ENCODE measurements around the gene CLSTN2. TPM values are rescaled to one million over a fixed set of nuclear protein-coding genes. Genes with fewer than 3 reads are reported as not detected.

The CLSTN2 gene
- polyA plus RNA-seq, 4 donors = under 0.01 to 1.2 (median 0.84) TPM; not detected in 1

GRCh38 chr3:140499114-140499757 is 564.3 kb downstream of the CLSTN2 start:
- no peak for FAIRE-seq
- Histone ChIP-seq H3K27ac (ENCODE audit: low read depth in 1 of 3, low read length in 2 of 3) (no peak overlapping the region), H3K4me3 (ENCODE audit: low read depth in 1 of 3, low read length in 3 of 3) (no peak overlapping the region), H3K9me3 (ENCODE audit: control insufficient read depth in 2 of 2, insufficient read depth in 1 of 2, low read depth in 1 of 2, low read length in 1 of 2) (no peaks in the 10 kb centered on the region), H3K36me3 (ENCODE audit: control insufficient read depth in 3 of 3, insufficient read depth in 2 of 3, low read depth in 1 of 3, low read length in 3 of 3) (no peaks in the 10 kb centered on the region), H3K27me3 (ENCODE audit: control insufficient read depth in 3 of 3, insufficient read depth in 3 of 3, low read length in 3 of 3) (no peaks in the 10 kb centered on the region), H3K4me1 (ENCODE audit: control insufficient read depth in 3 of 3, insufficient read depth in 2 of 3, low read depth in 1 of 3, low read length in 2 of 3) (no peaks in the 10 kb centered on the region)
- no peak for DNase-seq
- 12 to 30% (median 28%) methylated on average over 1 of the region's 1 CpG for WGBS, 3 donors

GRCh38 chr3:140500473-140500872 is 565.5 kb downstream of the CLSTN2 start:
- Histone ChIP-seq H3K4me3 (ENCODE audit: low read depth in 1 of 3, low read length in 3 of 3) (no peak overlapping the region), H3K4me1 (ENCODE audit: control insufficient read depth in 3 of 3, insufficient read depth in 2 of 3, low read depth in 1 of 3, low read length in 2 of 3) (no peaks in the 10 kb centered on the region), H3K9me3 (ENCODE audit: control insufficient read depth in 2 of 2, insufficient read depth in 1 of 2, low read depth in 1 of 2, low read length in 1 of 2) (no peaks in the 10 kb centered on the region), H3K27ac (ENCODE audit: low read depth in 1 of 3, low read length in 2 of 3) (no peak overlapping the region), H3K27me3 (ENCODE audit: control insufficient read depth in 3 of 3, insufficient read depth in 3 of 3, low read length in 3 of 3) (no peaks in the 10 kb centered on the region), H3K36me3 (ENCODE audit: control insufficient read depth in 3 of 3, insufficient read depth in 2 of 3, low read depth in 1 of 3, low read length in 3 of 3) (no peaks in the 10 kb centered on the region)
- FAIRE-seq (no peak), DNase-seq (no peak)
- WGBS, 3 donors = 63 to 80% (median 69%) methylated on average over 2 of the region's 2 CpGs

- Histone ChIP-seq H3K27ac (ENCODE audit: low read depth in 1 of 3, low read length in 2 of 3) (no peak overlapping the region), H3K27me3 (ENCODE audit: control insufficient read depth in 3 of 3, insufficient read depth in 3 of 3, low read length in 3 of 3) (no peaks in the 10 kb centered on the region), H3K36me3 (ENCODE audit: control insufficient read depth in 3 of 3, insufficient read depth in 2 of 3, low read depth in 1 of 3, low read length in 3 of 3) (no peaks in the 10 kb centered on the region), H3K4me1 (ENCODE audit: control insufficient read depth in 3 of 3, insufficient read depth in 2 of 3, low read depth in 1 of 3, low read length in 2 of 3) (no peaks in the 10 kb centered on the region), H3K4me3 (ENCODE audit: low read depth in 1 of 3, low read length in 3 of 3) (no peak overlapping the region), H3K9me3 (ENCODE audit: control insufficient read depth in 2 of 2, insufficient read depth in 1 of 2, low read depth in 1 of 2, low read length in 1 of 2) (no peaks in the 10 kb centered on the region)
- DNase-seq (no peak), FAIRE-seq (no peak)
- 71 to 76% (median 75%) methylated on average over 4 of the region's 4 CpGs for WGBS, 3 donors
These were observed 566.2 kb downstream of the CLSTN2 start for GRCh38 chr3:140501061-140501769.

- Histone ChIP-seq H3K4me3 (ENCODE audit: low read depth in 1 of 3, low read length in 3 of 3) (no peak overlapping the region), H3K4me1 (ENCODE audit: control insufficient read depth in 3 of 3, insufficient read depth in 2 of 3, low read depth in 1 of 3, low read length in 2 of 3) (no peaks in the 10 kb centered on the region), H3K27me3 (ENCODE audit: control insufficient read depth in 3 of 3, insufficient read depth in 3 of 3, low read length in 3 of 3) (no peaks in the 10 kb centered on the region), H3K36me3 (ENCODE audit: control insufficient read depth in 3 of 3, insufficient read depth in 2 of 3, low read depth in 1 of 3, low read length in 3 of 3) (no peaks in the 10 kb centered on the region), H3K9me3 (ENCODE audit: control insufficient read depth in 2 of 2, insufficient read depth in 1 of 2, low read depth in 1 of 2, low read length in 1 of 2) (no peaks in the 10 kb centered on the region), H3K27ac (ENCODE audit: low read depth in 1 of 3, low read length in 2 of 3) (no peak overlapping the region)
- DNase-seq (no peak), FAIRE-seq (no peak)
These were observed 566.9 kb downstream of the CLSTN2 start for GRCh38 chr3:140501770-140502364.

- H3K27ac ChIP-seq (ENCODE audit: low read depth in 1 of 3, low read length in 2 of 3) = no peak overlapping the region
- 27 to 28% (median 27%) methylated on average over 3 of the region's 3 CpGs for WGBS, 3 donors
- no peak overlapping the region for H3K4me3 ChIP-seq (ENCODE audit: low read depth in 1 of 3, low read length in 3 of 3)
- H3K9me3 ChIP-seq (ENCODE audit: control insufficient read depth in 2 of 2, insufficient read depth in 1 of 2, low read depth in 1 of 2, low read length in 1 of 2) = no peaks in the 10 kb centered on the region
- FAIRE-seq (no peak), DNase-seq (peak in 1 of 2 donors; percentile 3)
- no peaks in the 10 kb centered on the region for H3K27me3 ChIP-seq (ENCODE audit: control insufficient read depth in 3 of 3, insufficient read depth in 3 of 3, low read length in 3 of 3)
- H3K4me1 ChIP-seq (ENCODE audit: control insufficient read depth in 3 of 3, insufficient read depth in 2 of 3, low read depth in 1 of 3, low read length in 2 of 3) = no peaks in the 10 kb centered on the region
- no peaks in the 10 kb centered on the region for H3K36me3 ChIP-seq (ENCODE audit: control insufficient read depth in 3 of 3, insufficient read depth in 2 of 3, low read depth in 1 of 3, low read length in 3 of 3)
These were observed 570.2 kb downstream of the CLSTN2 start for GRCh38 chr3:140505213-140505612.

- no peaks in the 10 kb centered on the region for H3K4me1 ChIP-seq (ENCODE audit: control insufficient read depth in 3 of 3, insufficient read depth in 2 of 3, low read depth in 1 of 3, low read length in 2 of 3)
- no peaks in the 10 kb centered on the region for H3K27me3 ChIP-seq (ENCODE audit: control insufficient read depth in 3 of 3, insufficient read depth in 3 of 3, low read length in 3 of 3)
- H3K9me3 ChIP-seq (ENCODE audit: control insufficient read depth in 2 of 2, insufficient read depth in 1 of 2, low read depth in 1 of 2, low read length in 1 of 2) = no peaks in the 10 kb centered on the region
- WGBS, 3 donors = 65 to 70% (median 66%) methylated on average over 4 of the region's 4 CpGs
- no peak overlapping the region for H3K4me3 ChIP-seq (ENCODE audit: low read depth in 1 of 3, low read length in 3 of 3)
- H3K36me3 ChIP-seq (ENCODE audit: control insufficient read depth in 3 of 3, insufficient read depth in 2 of 3, low read depth in 1 of 3, low read length in 3 of 3) = no peaks in the 10 kb centered on the region
- no peak overlapping the region for H3K27ac ChIP-seq (ENCODE audit: low read depth in 1 of 3, low read length in 2 of 3)
- DNase-seq = no peak
- FAIRE-seq = no peak
These were observed 570.9 kb downstream of the CLSTN2 start for GRCh38 chr3:140505876-140506275.

- Histone ChIP-seq H3K4me3 (ENCODE audit: low read depth in 1 of 3, low read length in 3 of 3) (no peak overlapping the region), H3K36me3 (ENCODE audit: control insufficient read depth in 3 of 3, insufficient read depth in 2 of 3, low read depth in 1 of 3, low read length in 3 of 3) (no peaks in the 10 kb centered on the region), H3K27me3 (ENCODE audit: control insufficient read depth in 3 of 3, insufficient read depth in 3 of 3, low read length in 3 of 3) (no peaks in the 10 kb centered on the region), H3K4me1 (ENCODE audit: control insufficient read depth in 3 of 3, insufficient read depth in 2 of 3, low read depth in 1 of 3, low read length in 2 of 3) (no peaks in the 10 kb centered on the region), H3K9me3 (ENCODE audit: control insufficient read depth in 2 of 2, insufficient read depth in 1 of 2, low read depth in 1 of 2, low read length in 1 of 2) (no peaks in the 10 kb centered on the region), H3K27ac (ENCODE audit: low read depth in 1 of 3, low read length in 2 of 3) (no peak overlapping the region)
- DNase-seq (no peak), FAIRE-seq (no peak)
- 58 to 74% (median 70%) methylated on average over 3 of the region's 3 CpGs for WGBS, 3 donors
These were observed 573.6 kb downstream of the CLSTN2 start for GRCh38 chr3:140508550-140508949.

GRCh38 chr3:140509534-140509933 is 574.5 kb downstream of the CLSTN2 start:
- Histone ChIP-seq H3K4me3 (ENCODE audit: low read depth in 1 of 3, low read length in 3 of 3) (no peak overlapping the region), H3K4me1 (ENCODE audit: control insufficient read depth in 3 of 3, insufficient read depth in 2 of 3, low read depth in 1 of 3, low read length in 2 of 3) (no peaks in the 10 kb centered on the region), H3K36me3 (ENCODE audit: control insufficient read depth in 3 of 3, insufficient read depth in 2 of 3, low read depth in 1 of 3, low read length in 3 of 3) (no peaks in the 10 kb centered on the region), H3K9me3 (ENCODE audit: control insufficient read depth in 2 of 2, insufficient read depth in 1 of 2, low read depth in 1 of 2, low read length in 1 of 2) (no peaks in the 10 kb centered on the region), H3K27ac (ENCODE audit: low read depth in 1 of 3, low read length in 2 of 3) (no peak overlapping the region), H3K27me3 (ENCODE audit: control insufficient read depth in 3 of 3, insufficient read depth in 3 of 3, low read length in 3 of 3) (no peaks in the 10 kb centered on the region)
- WGBS, 3 donors = 30 to 59% (median 40%) methylated on average over 2 of the region's 2 CpGs
- DNase-seq (no peak), FAIRE-seq (no peak)
